ENCODE measurements around the gene AGMO.

Gene AGMO

GRCh38 chr7:15446722-15447121, 115.1 kb downstream of the AGMO start:
- FAIRE-seq: no peak

GRCh38 chr7:15446280-15446679, 115.5 kb downstream of the AGMO start:
- FAIRE-seq: no peak
- TF ChIP-seq, protein P1, sequence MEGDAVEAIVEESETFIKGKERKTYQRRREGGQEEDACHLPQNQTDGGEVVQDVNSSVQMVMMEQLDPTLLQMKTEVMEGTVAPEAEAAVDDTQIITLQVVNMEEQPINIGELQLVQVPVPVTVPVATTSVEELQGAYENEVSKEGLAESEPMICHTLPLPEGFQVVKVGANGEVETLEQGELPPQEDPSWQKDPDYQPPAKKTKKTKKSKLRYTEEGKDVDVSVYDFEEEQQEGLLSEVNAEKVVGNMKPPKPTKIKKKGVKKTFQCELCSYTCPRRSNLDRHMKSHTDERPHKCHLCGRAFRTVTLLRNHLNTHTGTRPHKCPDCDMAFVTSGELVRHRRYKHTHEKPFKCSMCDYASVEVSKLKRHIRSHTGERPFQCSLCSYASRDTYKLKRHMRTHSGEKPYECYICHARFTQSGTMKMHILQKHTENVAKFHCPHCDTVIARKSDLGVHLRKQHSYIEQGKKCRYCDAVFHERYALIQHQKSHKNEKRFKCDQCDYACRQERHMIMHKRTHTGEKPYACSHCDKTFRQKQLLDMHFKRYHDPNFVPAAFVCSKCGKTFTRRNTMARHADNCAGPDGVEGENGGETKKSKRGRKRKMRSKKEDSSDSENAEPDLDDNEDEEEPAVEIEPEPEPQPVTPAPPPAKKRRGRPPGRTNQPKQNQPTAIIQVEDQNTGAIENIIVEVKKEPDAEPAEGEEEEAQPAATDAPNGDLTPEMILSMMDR (IDR thresholded peaks at IDR 0.05; ENCODE audit: insufficient read depth, missing control alignments): no peak
- DNase-seq (ENCODE audit: insufficient read length, low spot score): no peak

More at GRCh38 chr7:15446722-15447121, 115.1 kb downstream of the AGMO start:
- TF ChIP-seq, protein P1 (IDR thresholded peaks at IDR 0.05; ENCODE audit: insufficient read depth, missing control alignments): no peak
- DNase-seq (ENCODE audit: insufficient read length, low spot score): no peak

- FAIRE-seq (no peak), DNase-seq (ENCODE audit: insufficient read length, low spot score) (no peak)
These were observed 119.9 kb downstream of the AGMO start for GRCh38 chr7:15441915-15442314.

DNA sequence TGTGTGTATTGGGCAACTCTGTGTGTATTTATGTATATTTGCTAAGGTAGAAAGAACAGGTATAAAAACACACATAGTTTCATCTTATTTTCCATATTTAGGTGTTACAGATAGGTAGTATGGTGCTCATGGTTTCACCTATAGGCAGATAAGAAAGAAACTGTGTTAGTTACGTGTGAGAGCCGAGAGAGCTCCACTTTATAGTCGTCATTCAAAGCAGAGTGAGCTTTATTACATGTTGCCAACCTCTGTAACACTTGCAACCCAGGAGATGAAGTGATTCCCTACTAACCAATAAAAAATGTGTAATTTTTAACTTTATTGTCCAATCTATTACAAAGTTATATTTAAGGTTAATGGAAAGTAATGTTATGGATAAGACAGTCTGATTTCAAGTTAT, 121.3 kb downstream of the AGMO start:
- FAIRE-seq (no peak), DNase-seq (ENCODE audit: insufficient read length, low spot score) (no peak)
- TF ChIP-seq, protein P1 (IDR thresholded peaks at IDR 0.05; ENCODE audit: insufficient read depth, missing control alignments): no peak

More at GRCh38 chr7:15441915-15442314, 119.9 kb downstream of the AGMO start:
- TF ChIP-seq, protein P1 (IDR thresholded peaks at IDR 0.05; ENCODE audit: insufficient read depth, missing control alignments): no peak

DNA sequence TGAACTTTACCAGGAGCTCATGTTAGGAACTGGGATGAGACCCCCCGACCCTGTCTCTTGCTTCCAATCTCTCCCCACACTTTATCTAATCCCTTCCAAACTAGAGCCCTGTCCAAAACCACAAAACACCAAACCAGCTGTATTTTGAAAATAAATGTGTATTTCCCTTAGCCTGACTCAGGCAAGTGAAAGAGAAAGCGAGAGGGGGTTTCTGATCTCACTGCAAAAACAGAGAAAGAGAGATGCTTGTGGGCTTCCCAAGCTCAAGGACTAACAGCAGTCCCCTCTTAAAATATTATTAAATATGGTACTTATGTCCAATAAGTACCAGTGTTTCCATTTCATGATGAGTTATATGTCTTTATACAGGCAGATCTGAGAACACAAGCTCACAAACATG, 122.0 kb downstream of the AGMO start:
- FAIRE-seq: no peak
- TF ChIP-seq, protein P1 (IDR thresholded peaks at IDR 0.05; ENCODE audit: insufficient read depth, missing control alignments): no peak
- no peak for DNase-seq (ENCODE audit: insufficient read length, low spot score)

- DNase-seq (ENCODE audit: insufficient read length, low spot score): no peak
- FAIRE-seq: no peak
- TF ChIP-seq, protein P1 (IDR thresholded peaks at IDR 0.05; ENCODE audit: insufficient read depth, missing control alignments): no peak
These were observed 128.7 kb downstream of the AGMO start for GRCh38 chr7:15433151-15433550.

DNA sequence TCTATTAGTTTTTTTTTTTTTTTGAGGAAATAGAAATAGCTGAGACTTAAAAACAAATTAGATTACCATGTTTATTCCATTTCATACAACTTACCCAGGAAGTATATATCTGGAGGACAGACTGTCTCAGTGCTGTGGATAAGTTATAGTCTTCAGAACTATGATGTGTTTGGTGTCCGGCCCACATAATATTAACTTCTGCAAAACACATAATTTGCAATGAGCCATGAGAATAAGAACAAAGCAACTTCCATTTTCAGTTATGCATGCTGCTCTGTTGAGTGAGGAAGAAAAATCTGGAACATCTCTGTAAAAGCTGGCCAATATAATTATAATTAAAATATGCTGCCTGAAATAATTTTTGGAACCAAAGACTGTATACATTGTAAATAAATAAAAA, 130.9 kb downstream of the AGMO start:
- TF ChIP-seq, protein P1 (IDR thresholded peaks at IDR 0.05; ENCODE audit: insufficient read depth, missing control alignments): no peak
- DNase-seq (ENCODE audit: insufficient read length, low spot score) (no peak), FAIRE-seq (no peak)

Data from D721Med (cell line).